ENCODE measurements around the gene GSK3B. TPM values are rescaled to one million over a fixed set of nuclear protein-coding genes. Genes with fewer than 3 reads are reported as not detected.

The GSK3B gene
- total and polyA plus RNA-seq, 2 donors (not counting 3 experiments of a cell fraction or from before 2014, with no cell fraction given): 22.1 to 50.1 TPM

DNA sequence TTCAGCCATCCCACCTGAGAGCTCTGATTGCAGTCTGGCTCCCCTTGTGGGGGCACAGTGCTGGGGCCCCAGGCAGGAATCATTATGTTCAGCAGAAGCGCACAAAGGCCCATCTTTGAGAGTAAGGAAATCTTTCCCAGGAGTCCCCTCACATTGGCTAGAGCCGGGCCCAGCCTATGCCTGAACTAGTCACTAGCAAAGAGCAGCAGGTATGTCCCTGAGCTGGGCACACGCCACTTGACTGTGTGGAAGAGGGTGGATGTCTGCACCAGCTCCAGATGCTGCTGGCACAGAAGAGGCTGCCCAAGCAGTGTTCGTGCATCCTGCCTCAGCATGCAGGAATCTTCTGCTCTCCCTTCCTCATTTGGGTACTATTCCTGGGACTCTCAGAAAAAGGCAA, 286.0 kb downstream of the GSK3B start:
- H4K20me1 ChIP-seq (replicated peaks; ENCODE audit: control insufficient read depth, extremely low read depth, insufficient read depth, low read length): no peaks in the 10 kb centered on the region
- no peak for TF ChIP-seq EZH2 (IDR thresholded peaks at IDR 0.05; ENCODE audit: borderline replicate concordance, low read depth, low read length, severe bottlenecking)
- H3K9me3 ChIP-seq (replicated peaks; ENCODE audit: control insufficient read depth, insufficient read depth, low read length): no peaks in the 10 kb centered on the region
- no peak overlapping the region for H3K4me2 ChIP-seq (ENCODE audit: insufficient read depth, low read length)
- no peaks in the 10 kb centered on the region for H3K9me1 ChIP-seq (replicated peaks; ENCODE audit: control insufficient read depth, extremely low read depth, insufficient read depth, low read length)
- no peaks in the 10 kb centered on the region for H3K27me3 ChIP-seq (ENCODE audit: control insufficient read depth in 2 of 2, insufficient read depth in 2 of 2, low read length in 2 of 2)
- no peak overlapping the region for H3K27ac ChIP-seq (ENCODE audit: insufficient read depth, low read depth, low read length)
- peaks cover 7% of the 10 kb centered on the region for H3K4me1 ChIP-seq (ENCODE audit: control insufficient read depth, extremely low read depth, insufficient read depth, low read length)
- ChIA-PET CTCF (interaction anchor here (1.0 to 1.4 kb wide), 2 partner anchors 8 to 11 kb away, joined by 3 to 6 read pairs; no protein-coding TSS in a partner anchor), POLR2A (no interaction called here)
- FAIRE-seq: no peak
- dilution Hi-C loops (cut with MboI; ENCODE audit: extremely low pct_ligation_motif_present, low sequenced_read_pairs) (no loop called here), intact Hi-C loops (cut with micrococcal nuclease) (no loop called here)
- no peak overlapping the region for H2AFZ ChIP-seq (ENCODE audit: low read depth, low read length)
- BruUV-seq (replicated peaks): no TSS peak
- H3K79me2 ChIP-seq (ENCODE audit: control insufficient read depth, insufficient read depth, low read length): no peaks in the 10 kb centered on the region
- no peak overlapping the region for H3K9ac ChIP-seq (replicated peaks; ENCODE audit: extremely low read depth, insufficient read depth, low read length)
- H3K36me3 ChIP-seq (ENCODE audit: control insufficient read depth in 2 of 2, extremely low read depth in 1 of 2, insufficient read depth in 2 of 2, low read length in 2 of 2): no peaks in the 10 kb centered on the region
- DNase-seq (ENCODE audit: low read depth, low spot score): no peak
- no peak overlapping the region for H3K4me3 ChIP-seq (replicated peaks in 1 of 3; ENCODE audit: insufficient read depth in 1 of 3, low read depth in 1 of 3, low read length in 3 of 3)

- no peak overlapping the region for H3K9ac ChIP-seq (replicated peaks; ENCODE audit: extremely low read depth, insufficient read depth, low read length)
- dilution Hi-C loops (cut with MboI; ENCODE audit: extremely low pct_ligation_motif_present, low sequenced_read_pairs) (no loop called here), intact Hi-C loops (cut with micrococcal nuclease) (no loop called here)
- no peaks in the 10 kb centered on the region for H3K79me2 ChIP-seq (ENCODE audit: control insufficient read depth, insufficient read depth, low read length)
- no TSS peak for BruUV-seq (replicated peaks)
- H3K9me3 ChIP-seq (replicated peaks; ENCODE audit: control insufficient read depth, insufficient read depth, low read length): no peaks in the 10 kb centered on the region
- DNase-seq (ENCODE audit: low read depth, low spot score) (no peak), FAIRE-seq (no peak)
- H3K4me3 ChIP-seq (replicated peaks in 1 of 3; ENCODE audit: insufficient read depth in 1 of 3, low read depth in 1 of 3, low read length in 3 of 3): no peak overlapping the region
- H3K4me1 ChIP-seq (ENCODE audit: control insufficient read depth, extremely low read depth, insufficient read depth, low read length): no peaks in the 10 kb centered on the region
- no peaks in the 10 kb centered on the region for H3K36me3 ChIP-seq (ENCODE audit: control insufficient read depth in 2 of 2, extremely low read depth in 1 of 2, insufficient read depth in 2 of 2, low read length in 2 of 2)
- no peak overlapping the region for H3K27ac ChIP-seq (ENCODE audit: insufficient read depth, low read depth, low read length)
- TF ChIP-seq, protein P1, sequence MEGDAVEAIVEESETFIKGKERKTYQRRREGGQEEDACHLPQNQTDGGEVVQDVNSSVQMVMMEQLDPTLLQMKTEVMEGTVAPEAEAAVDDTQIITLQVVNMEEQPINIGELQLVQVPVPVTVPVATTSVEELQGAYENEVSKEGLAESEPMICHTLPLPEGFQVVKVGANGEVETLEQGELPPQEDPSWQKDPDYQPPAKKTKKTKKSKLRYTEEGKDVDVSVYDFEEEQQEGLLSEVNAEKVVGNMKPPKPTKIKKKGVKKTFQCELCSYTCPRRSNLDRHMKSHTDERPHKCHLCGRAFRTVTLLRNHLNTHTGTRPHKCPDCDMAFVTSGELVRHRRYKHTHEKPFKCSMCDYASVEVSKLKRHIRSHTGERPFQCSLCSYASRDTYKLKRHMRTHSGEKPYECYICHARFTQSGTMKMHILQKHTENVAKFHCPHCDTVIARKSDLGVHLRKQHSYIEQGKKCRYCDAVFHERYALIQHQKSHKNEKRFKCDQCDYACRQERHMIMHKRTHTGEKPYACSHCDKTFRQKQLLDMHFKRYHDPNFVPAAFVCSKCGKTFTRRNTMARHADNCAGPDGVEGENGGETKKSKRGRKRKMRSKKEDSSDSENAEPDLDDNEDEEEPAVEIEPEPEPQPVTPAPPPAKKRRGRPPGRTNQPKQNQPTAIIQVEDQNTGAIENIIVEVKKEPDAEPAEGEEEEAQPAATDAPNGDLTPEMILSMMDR (IDR thresholded peaks at IDR 0.05; ENCODE audit: extremely low read depth in 1 of 2, insufficient read depth in 1 of 2, low read depth in 1 of 2, low read length in 2 of 2): no peak
- TF ChIP-seq FOS (IDR thresholded peaks at IDR 0.05; ENCODE audit: borderline replicate concordance, insufficient read depth, low read length) (no peak), JUN (IDR thresholded peaks at IDR 0.05; ENCODE audit: borderline replicate concordance, insufficient read depth, insufficient read length, low read depth) (no peak), EZH2 (IDR thresholded peaks at IDR 0.05; ENCODE audit: borderline replicate concordance, low read depth, low read length, severe bottlenecking) (no peak), GATA2 (IDR thresholded peaks at IDR 0.05; ENCODE audit: insufficient read depth, insufficient read length, low read depth, low read length) (no peak), POLR2A (IDR thresholded peaks at IDR 0.05; ENCODE audit: low read depth, low read length) (no peak)
- no peak overlapping the region for H3K4me2 ChIP-seq (ENCODE audit: insufficient read depth, low read length)
- H2AFZ ChIP-seq (ENCODE audit: low read depth, low read length): no peak overlapping the region
- CTCF ChIA-PET: interaction anchor here (0.8 to 1.3 kb wide), 2 partner anchors 9 to 110 kb away, joined by 3 to 4 read pairs; no protein-coding TSS in a partner anchor
- POLR2A ChIA-PET: no interaction called here
- H3K27me3 ChIP-seq (ENCODE audit: control insufficient read depth in 2 of 2, insufficient read depth in 2 of 2, low read length in 2 of 2): peaks cover 2 to 8% of the 10 kb centered on the region in 2 experiments
- H3K9me1 ChIP-seq (replicated peaks; ENCODE audit: control insufficient read depth, extremely low read depth, insufficient read depth, low read length): no peaks in the 10 kb centered on the region
- H4K20me1 ChIP-seq (replicated peaks; ENCODE audit: control insufficient read depth, extremely low read depth, insufficient read depth, low read length): no peaks in the 10 kb centered on the region
These were observed 293.4 kb downstream of the GSK3B start for GRCh38 chr3:119800844-119801243.
